ENCODE results near the gene VAMP2.

The VAMP2 gene

DNA sequence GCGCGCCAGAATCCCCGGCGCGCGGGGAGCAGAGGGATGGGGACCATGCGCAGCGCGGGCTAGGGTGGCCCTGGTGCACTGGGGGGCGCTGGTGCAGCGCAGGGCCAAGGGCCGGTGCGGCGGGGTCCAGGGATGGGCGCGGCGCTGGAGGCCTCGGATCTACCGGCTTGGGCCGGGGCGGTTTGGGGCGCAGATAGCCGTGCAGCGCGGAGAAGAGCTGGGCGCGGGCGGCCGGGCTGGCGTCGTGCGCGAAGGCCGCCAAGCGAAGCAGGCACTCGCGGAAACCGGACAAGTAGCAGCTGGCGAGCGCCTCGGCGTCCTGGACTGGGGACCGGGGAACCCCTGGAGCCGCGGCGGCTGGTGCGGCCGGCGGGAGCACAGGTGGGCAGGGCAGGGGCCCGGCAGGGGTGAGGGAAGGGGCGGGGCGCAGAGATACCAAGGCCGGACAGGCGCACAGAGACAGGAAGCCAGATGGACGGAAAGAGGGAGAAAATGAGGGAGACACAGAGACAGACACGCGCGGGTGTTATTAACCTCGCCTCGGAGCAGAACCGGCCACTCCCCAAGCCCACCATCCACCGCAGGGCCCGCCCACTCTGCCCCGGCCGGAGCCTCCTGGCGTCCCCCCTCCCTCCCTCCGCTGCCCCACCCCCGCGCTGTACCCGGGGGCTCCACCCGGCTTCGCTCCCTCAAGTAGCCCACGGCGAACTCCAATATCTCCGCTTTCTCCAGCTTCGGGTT lies 40.9 kb downstream of the VAMP2 start (continued):
- TF ChIP-seq, protein P1, sequence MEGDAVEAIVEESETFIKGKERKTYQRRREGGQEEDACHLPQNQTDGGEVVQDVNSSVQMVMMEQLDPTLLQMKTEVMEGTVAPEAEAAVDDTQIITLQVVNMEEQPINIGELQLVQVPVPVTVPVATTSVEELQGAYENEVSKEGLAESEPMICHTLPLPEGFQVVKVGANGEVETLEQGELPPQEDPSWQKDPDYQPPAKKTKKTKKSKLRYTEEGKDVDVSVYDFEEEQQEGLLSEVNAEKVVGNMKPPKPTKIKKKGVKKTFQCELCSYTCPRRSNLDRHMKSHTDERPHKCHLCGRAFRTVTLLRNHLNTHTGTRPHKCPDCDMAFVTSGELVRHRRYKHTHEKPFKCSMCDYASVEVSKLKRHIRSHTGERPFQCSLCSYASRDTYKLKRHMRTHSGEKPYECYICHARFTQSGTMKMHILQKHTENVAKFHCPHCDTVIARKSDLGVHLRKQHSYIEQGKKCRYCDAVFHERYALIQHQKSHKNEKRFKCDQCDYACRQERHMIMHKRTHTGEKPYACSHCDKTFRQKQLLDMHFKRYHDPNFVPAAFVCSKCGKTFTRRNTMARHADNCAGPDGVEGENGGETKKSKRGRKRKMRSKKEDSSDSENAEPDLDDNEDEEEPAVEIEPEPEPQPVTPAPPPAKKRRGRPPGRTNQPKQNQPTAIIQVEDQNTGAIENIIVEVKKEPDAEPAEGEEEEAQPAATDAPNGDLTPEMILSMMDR (tag by site-specific recombination; IDR thresholded peaks at IDR 0.05), result peak; percentile 95
- TF ChIP-seq SETDB1 (IDR thresholded peaks at IDR 0.05; ENCODE audit: insufficient read length, low read length), result no peak
- TF ChIP-seq SP2 (tag by site-specific recombination; IDR thresholded peaks at IDR 0.05), result peak; percentile 85
- no peak for TF ChIP-seq GFI1B (tag by site-specific recombination; IDR thresholded peaks at IDR 0.05)
- peak; percentile 99 for TF ChIP-seq ZXDB (tag by site-specific recombination; IDR thresholded peaks at IDR 0.05)
- peak; percentile 94 for TF ChIP-seq GLIS2 (tag by site-specific recombination; IDR thresholded peaks at IDR 0.05)
- TF ChIP-seq ZNF747 (tag by site-specific recombination; IDR thresholded peaks at IDR 0.05), result no peak
- TF ChIP-seq, protein P2, sequence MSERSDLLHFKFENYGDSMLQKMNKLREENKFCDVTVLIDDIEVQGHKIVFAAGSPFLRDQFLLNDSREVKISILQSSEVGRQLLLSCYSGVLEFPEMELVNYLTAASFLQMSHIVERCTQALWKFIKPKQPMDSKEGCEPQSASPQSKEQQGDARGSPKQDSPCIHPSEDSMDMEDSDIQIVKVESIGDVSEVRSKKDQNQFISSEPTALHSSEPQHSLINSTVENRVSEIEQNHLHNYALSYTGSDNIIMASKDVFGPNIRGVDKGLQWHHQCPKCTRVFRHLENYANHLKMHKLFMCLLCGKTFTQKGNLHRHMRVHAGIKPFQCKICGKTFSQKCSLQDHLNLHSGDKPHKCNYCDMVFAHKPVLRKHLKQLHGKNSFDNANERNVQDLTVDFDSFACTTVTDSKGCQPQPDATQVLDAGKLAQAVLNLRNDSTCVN (tag by site-specific recombination; optimal IDR thresholded peaks at IDR 0.05), result peak; percentile 90
- peak; percentile 99 for TF ChIP-seq KLF10 (tag by site-specific recombination; IDR thresholded peaks at IDR 0.05)
- TF ChIP-seq, protein P3, sequence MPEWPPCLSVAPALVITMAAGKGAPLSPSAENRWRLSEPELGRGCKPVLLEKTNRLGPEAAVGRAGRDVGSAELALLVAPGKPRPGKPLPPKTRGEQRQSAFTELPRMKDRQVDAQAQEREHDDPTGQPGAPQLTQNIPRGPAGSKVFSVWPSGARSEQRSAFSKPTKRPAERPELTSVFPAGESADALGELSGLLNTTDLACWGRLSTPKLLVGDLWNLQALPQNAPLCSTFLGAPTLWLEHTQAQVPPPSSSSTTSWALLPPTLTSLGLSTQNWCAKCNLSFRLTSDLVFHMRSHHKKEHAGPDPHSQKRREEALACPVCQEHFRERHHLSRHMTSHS (tag by site-specific recombination; IDR thresholded peaks at IDR 0.05), result no peak
- peak; percentile 67 for TF ChIP-seq BCL11B (tag by site-specific recombination; IDR thresholded peaks at IDR 0.05; ENCODE audit: low read depth)
- TF ChIP-seq, protein P4, sequence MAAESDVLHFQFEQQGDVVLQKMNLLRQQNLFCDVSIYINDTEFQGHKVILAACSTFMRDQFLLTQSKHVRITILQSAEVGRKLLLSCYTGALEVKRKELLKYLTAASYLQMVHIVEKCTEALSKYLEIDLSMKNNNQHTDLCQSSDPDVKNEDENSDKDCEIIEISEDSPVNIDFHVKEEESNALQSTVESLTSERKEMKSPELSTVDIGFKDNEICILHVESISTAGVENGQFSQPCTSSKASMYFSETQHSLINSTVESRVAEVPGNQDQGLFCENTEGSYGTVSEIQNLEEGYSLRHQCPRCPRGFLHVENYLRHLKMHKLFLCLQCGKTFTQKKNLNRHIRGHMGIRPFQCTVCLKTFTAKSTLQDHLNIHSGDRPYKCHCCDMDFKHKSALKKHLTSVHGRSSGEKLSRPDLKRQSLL (tag by site-specific recombination; IDR thresholded peaks at IDR 0.05), result peak; percentile 87
- no peak for TF ChIP-seq ZNF184 (tag by site-specific recombination; IDR thresholded peaks at IDR 0.05)
- TF ChIP-seq SP7 (tag by site-specific recombination; IDR thresholded peaks at IDR 0.05), result peak; percentile 70
- TF ChIP-seq ZNF510 (tag by site-specific recombination; IDR thresholded peaks at IDR 0.05; ENCODE audit: insufficient replicate concordance), result no peak
- peak; percentile 92 for TF ChIP-seq KLF8 (tag by site-specific recombination; IDR thresholded peaks at IDR 0.05)
- peak; percentile 73 for TF ChIP-seq MZF1 (tag by site-specific recombination; IDR thresholded peaks at IDR 0.05; ENCODE audit: borderline replicate concordance)
- no peak for TF ChIP-seq ZNF175 (tag by site-specific recombination; IDR thresholded peaks at IDR 0.05)
- no peak for TF ChIP-seq ZNF248 (tag by site-specific recombination; IDR thresholded peaks at IDR 0.05)
- TF ChIP-seq, protein P5, sequence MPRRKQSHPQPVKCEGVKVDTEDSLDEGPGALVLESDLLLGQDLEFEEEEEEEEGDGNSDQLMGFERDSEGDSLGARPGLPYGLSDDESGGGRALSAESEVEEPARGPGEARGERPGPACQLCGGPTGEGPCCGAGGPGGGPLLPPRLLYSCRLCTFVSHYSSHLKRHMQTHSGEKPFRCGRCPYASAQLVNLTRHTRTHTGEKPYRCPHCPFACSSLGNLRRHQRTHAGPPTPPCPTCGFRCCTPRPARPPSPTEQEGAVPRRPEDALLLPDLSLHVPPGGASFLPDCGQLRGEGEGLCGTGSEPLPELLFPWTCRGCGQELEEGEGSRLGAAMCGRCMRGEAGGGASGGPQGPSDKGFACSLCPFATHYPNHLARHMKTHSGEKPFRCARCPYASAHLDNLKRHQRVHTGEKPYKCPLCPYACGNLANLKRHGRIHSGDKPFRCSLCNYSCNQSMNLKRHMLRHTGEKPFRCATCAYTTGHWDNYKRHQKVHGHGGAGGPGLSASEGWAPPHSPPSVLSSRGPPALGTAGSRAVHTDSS (tag by site-specific recombination; IDR thresholded peaks at IDR 0.05), result no peak
- TF ChIP-seq, protein P6, sequence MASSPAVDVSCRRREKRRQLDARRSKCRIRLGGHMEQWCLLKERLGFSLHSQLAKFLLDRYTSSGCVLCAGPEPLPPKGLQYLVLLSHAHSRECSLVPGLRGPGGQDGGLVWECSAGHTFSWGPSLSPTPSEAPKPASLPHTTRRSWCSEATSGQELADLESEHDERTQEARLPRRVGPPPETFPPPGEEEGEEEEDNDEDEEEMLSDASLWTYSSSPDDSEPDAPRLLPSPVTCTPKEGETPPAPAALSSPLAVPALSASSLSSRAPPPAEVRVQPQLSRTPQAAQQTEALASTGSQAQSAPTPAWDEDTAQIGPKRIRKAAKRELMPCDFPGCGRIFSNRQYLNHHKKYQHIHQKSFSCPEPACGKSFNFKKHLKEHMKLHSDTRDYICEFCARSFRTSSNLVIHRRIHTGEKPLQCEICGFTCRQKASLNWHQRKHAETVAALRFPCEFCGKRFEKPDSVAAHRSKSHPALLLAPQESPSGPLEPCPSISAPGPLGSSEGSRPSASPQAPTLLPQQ (tag by site-specific recombination; IDR thresholded peaks at IDR 0.05), result peak; percentile 63; the same call in 1 of the 2 replicates
- peak; percentile 61; the same call in 1 of the 2 replicates for TF ChIP-seq KLF7 (tag by site-specific recombination; IDR thresholded peaks at IDR 0.05; ENCODE audit: borderline replicate concordance)
- TF ChIP-seq ZNF785 (tag by site-specific recombination; IDR thresholded peaks at IDR 0.05), result 0 out of 2 replicates have a peak, but pooled peaks have one; percentile 47
- no peak for TF ChIP-seq ZNF837 (tag by site-specific recombination; IDR thresholded peaks at IDR 0.05)
- TF ChIP-seq ZNF473 (tag by site-specific recombination; IDR thresholded peaks at IDR 0.05), result no peak
- TF ChIP-seq, protein P7, sequence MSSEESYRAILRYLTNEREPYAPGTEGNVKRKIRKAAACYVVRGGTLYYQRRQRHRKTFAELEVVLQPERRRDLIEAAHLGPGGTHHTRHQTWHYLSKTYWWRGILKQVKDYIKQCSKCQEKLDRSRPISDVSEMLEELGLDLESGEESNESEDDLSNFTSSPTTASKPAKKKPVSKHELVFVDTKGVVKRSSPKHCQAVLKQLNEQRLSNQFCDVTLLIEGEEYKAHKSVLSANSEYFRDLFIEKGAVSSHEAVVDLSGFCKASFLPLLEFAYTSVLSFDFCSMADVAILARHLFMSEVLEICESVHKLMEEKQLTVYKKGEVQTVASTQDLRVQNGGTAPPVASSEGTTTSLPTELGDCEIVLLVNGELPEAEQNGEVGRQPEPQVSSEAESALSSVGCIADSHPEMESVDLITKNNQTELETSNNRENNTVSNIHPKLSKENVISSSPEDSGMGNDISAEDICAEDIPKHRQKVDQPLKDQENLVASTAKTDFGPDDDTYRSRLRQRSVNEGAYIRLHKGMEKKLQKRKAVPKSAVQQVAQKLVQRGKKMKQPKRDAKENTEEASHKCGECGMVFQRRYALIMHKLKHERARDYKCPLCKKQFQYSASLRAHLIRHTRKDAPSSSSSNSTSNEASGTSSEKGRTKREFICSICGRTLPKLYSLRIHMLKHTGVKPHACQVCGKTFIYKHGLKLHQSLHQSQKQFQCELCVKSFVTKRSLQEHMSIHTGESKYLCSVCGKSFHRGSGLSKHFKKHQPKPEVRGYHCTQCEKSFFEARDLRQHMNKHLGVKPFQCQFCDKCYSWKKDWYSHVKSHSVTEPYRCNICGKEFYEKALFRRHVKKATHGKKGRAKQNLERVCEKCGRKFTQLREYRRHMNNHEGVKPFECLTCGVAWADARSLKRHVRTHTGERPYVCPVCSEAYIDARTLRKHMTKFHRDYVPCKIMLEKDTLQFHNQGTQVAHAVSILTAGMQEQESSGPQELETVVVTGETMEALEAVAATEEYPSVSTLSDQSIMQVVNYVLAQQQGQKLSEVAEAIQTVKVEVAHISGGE (tag by site-specific recombination; conservative IDR thresholded peaks at IDR 0.05; ENCODE audit: low read depth), result peak; percentile 81
- no peak for TF ChIP-seq ZNF571 (tag by site-specific recombination; IDR thresholded peaks at IDR 0.05)

Data from HEK293 (cell line).